ENCODE measurements around the gene TMEM30B.

DNA sequence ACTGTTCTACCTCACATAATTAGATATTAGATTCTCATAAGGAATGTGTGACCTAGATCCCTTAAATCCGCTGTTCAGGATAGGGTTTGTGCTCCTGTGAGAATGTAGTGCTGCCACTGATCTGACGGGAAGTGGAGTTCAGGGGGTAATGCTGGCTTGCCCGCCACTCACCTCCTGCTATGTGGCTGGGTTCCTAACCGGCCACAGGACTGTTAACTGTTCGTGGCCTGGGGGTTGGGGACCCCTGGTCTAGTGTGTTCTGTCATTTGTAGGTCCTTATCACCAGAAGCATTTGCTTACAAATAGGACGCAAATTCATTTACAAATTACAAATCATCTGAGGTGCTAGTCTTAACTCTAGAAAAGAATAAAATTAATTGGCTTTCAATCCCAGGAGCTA, 16.4 kb upstream of the TMEM30B start:
- TF ChIP-seq EZH2 (IDR thresholded peaks at IDR 0.05; ENCODE audit: borderline replicate concordance, low read length) (no peak), CTCF (IDR thresholded peaks at IDR 0.05; ENCODE audit: low read length) (no peak)

Data from OCI-LY1 (cell line).